Naive thymus-derived CD4-positive, alpha-beta T cell (primary cell): ENCODE data around the gene OR5AU1. TPM values are rescaled to one million over a fixed set of nuclear protein-coding genes. Genes with fewer than 3 reads are reported as not detected.
A peak's percentile ranks its signal among the peaks of the same experiment; 100 is the strongest.

ENCODE experiments used
- ATAC-seq: fragments of 150-1000 bp; cut with Tn5 transposase; 2 replicates; pipeline ENCODE4 v1.10.0; 2021; ENCODE audit warnings: mild to moderate bottlenecking, moderate library complexity
- CTCF ChIA-PET: fragments of 350-600 bp; sonication (Branson Sonifier 250); formaldehyde crosslinking; loops from one replicate; lab custom pipeline; 2021; ENCODE audit warnings: antibody characterized with exemption; lab: Charles Lee
- POLR2A ChIA-PET: fragments of 350-600 bp; sonication (Branson Sonifier 250); formaldehyde crosslinking; loops from one replicate; lab custom pipeline; 2021; ENCODE audit warnings: antibody characterized with exemption, inconsistent platforms; lab: Charles Lee
- DNase-seq, 9 donors: peaks; one replicate each; pipeline versions ENCODE4 v3.0.0 to v3.0.0-alpha.2; 2020 to 2022; ENCODE audit warnings: mixed read lengths in 1 of 9
- H3K27ac ChIP-seq: one replicate; pipeline ENCODE4 v1.7.0; 2013; ENCODE audit warnings: mild to moderate bottlenecking, low read depth, low read length, moderate library complexity
- H3K27me3 ChIP-seq, 2 donors: one replicate each; pipeline ENCODE4 v1.7.0; 2013; ENCODE audit warnings: low read length in 2 of 2, mild to moderate bottlenecking in 2 of 2, moderate library complexity in 2 of 2; ENCODE audit not compliant: control insufficient read depth in 2 of 2, insufficient read depth in 2 of 2
- H3K36me3 ChIP-seq, 3 experiments: 1 replicate in 2 of 3; 2 replicates in 1 of 3; pipeline ENCODE4 v1.7.0; 2013; ENCODE audit warnings: low read length in 3 of 3, mild to moderate bottlenecking in 3 of 3, moderate library complexity in 1 of 3; ENCODE audit not compliant: insufficient read depth in 3 of 3, control insufficient read depth in 2 of 3
- H3K4me1 ChIP-seq, 2 donors: one replicate each; pipeline ENCODE4 v1.7.0; 2013; ENCODE audit warnings: low read length in 2 of 2, mild to moderate bottlenecking in 2 of 2, moderate library complexity in 1 of 2; ENCODE audit not compliant: control insufficient read depth in 2 of 2, insufficient read depth in 2 of 2
- H3K4me3 ChIP-seq: 2 replicates; pipeline ENCODE4 v1.7.0; 2013; ENCODE audit warnings: mild to moderate bottlenecking, low read length
- H3K9me3 ChIP-seq, 3 experiments: 1 replicate in 2 of 3; 2 replicates in 1 of 3; pipeline ENCODE4 v1.7.0; 2013; ENCODE audit warnings: low read length in 3 of 3; ENCODE audit not compliant: control insufficient read depth in 2 of 3
- H3K27ac Mint-ChIP-seq, 9 donors: one replicate each; pipeline ENCODE4 v1.8.0; 2020 to 2022; ENCODE audit warnings: mixed read lengths in 9 of 9, mild to moderate bottlenecking in 8 of 9, moderate library complexity in 5 of 9, inconsistent platforms in 2 of 9
- H3K27me3 Mint-ChIP-seq, 5 donors: one replicate each; pipeline ENCODE4 v1.8.0; 2021 to 2022; ENCODE audit warnings: mixed read lengths in 5 of 5, mild to moderate bottlenecking in 1 of 5
- H3K36me3 Mint-ChIP-seq, 5 donors: one replicate each; pipeline ENCODE4 v1.8.0; 2020 to 2022; ENCODE audit warnings: mixed read lengths in 5 of 5, mild to moderate bottlenecking in 3 of 5, inconsistent platforms in 1 of 5
- H3K4me1 Mint-ChIP-seq, 7 donors: one replicate each; pipeline ENCODE4 v1.8.0; 2020 to 2022; ENCODE audit warnings: mixed read lengths in 7 of 7, mild to moderate bottlenecking in 3 of 7, inconsistent platforms in 1 of 7
- H3K4me3 Mint-ChIP-seq, 10 donors: one replicate each; pipeline ENCODE4 v1.8.0; 2020 to 2022; ENCODE audit warnings: mild to moderate bottlenecking in 10 of 10, mixed read lengths in 10 of 10, moderate library complexity in 6 of 10, inconsistent platforms in 2 of 10
- H3K9me3 Mint-ChIP-seq, 11 donors: one replicate each; pipeline ENCODE4 v1.8.0; 2020 to 2022; ENCODE audit warnings: mixed read lengths in 11 of 11, mild to moderate bottlenecking in 4 of 11, inconsistent platforms in 1 of 11, moderate library complexity in 1 of 11
- intact Hi-C, 2 donors: fragments of 100-400 bp; cut with micrococcal nuclease; formaldehyde crosslinking; loops; one replicate each; pipeline ENCODE4 v1.15.1; 2023
- polyA plus RNA-seq, 2 donors: library from polyadenylated mRNA; unstranded; fragments of 300-500 nt; fragmentation: Illumina TruSeq; gene quantifications; one replicate each; pipeline ENCODE4 v1.2.3, GENCODE V29; 2021
- total RNA-seq, 6 experiments: library from RNA in 5 of 6; stranded (reverse) in 5 of 6; gene quantifications; 1 replicate in 5 of 6; 2 replicates in 1 of 6; pipeline ENCODE4 v1.2.3 and lab custom pipeline; 2021 to 2026

OR5AU1 gene
- total and polyA plus RNA-seq, 7 experiments from 2014 or later, result not detected

- peak overlapping the region in 1 of 10 donors; percentile 74 for H3K4me3 Mint-ChIP-seq
- H3K27me3 Mint-ChIP-seq, result no peaks in the 10 kb centered on the region
- ChIA-PET POLR2A (interaction anchor here (0.6 to 5.9 kb wide), 14 partner anchors 12 to 332 kb away, joined by 3 to 53 read pairs (median 3); no protein-coding TSS in a partner anchor), CTCF (interaction anchor here (0.7 to 8.6 kb wide), 11 partner anchors 8 to 1703 kb away, joined by 3 to 158 read pairs (median 11); partner anchors contain the start of genes ARHGEF40, RNASE7 and SLC39A2)
- Histone ChIP-seq H3K27ac (peak overlapping the region; percentile 96), H3K4me3 (no peak overlapping the region), H3K9me3 (no peaks in the 10 kb centered on the region), H3K36me3 (no peaks in the 10 kb centered on the region), H3K27me3 (peaks cover 0 to 4% of the 10 kb centered on the region in 2 donors), H3K4me1 (peaks cover 3 to 8% of the 10 kb centered on the region in 2 donors)
- no peaks in the 10 kb centered on the region for H3K9me3 Mint-ChIP-seq
- ATAC-seq (no peak), DNase-seq (no peak)
- peak overlapping the region in 5 of 9 donors; percentile 82 to 97 (median 83) for H3K27ac Mint-ChIP-seq
- H3K36me3 Mint-ChIP-seq, result peaks cover 0 to 1% (median 0%) of the 10 kb centered on the region in 5 donors
- intact Hi-C loops, result no loop called here
- peaks cover 14 to 34% (median 18%) of the 10 kb centered on the region in 7 donors for H3K4me1 Mint-ChIP-seq
These were observed 50.8 kb downstream of the OR5AU1 start for GRCh38 chr14:21105095-21105494.

Other genes starting within 250 kb of the OR5AU1 start
- gene RNASE2, start 200.6 kb downstream of the OR5AU1 start, total RNA-seq, result 10 to 100 TPM in 1 of 5 experiments, 1 to 10 TPM in 1, not detected in 3; 2.5 to 22.4 TPM
- under 1 TPM in 1 of 2 donors, not detected in 1; 0.30 TPM for gene RNASE2, start 200.6 kb downstream of the OR5AU1 start, polyA plus RNA-seq
- 100 to 1,000 TPM in 2 of 5 experiments, 10 to 100 TPM in 3; 75.4 to 129 (median 96.7) TPM for gene METTL17, start 166.1 kb downstream of the OR5AU1 start, total RNA-seq
- gene METTL17, start 166.1 kb downstream of the OR5AU1 start, polyA plus RNA-seq, result 10 to 100 TPM; 41.7 to 47.6 TPM
- under 1 TPM in 2 of 5 experiments, not detected in 3; 0.36 to 0.81 TPM for gene SLC39A2, start 156.8 kb downstream of the OR5AU1 start, total RNA-seq
- gene SLC39A2, start 156.8 kb downstream of the OR5AU1 start, polyA plus RNA-seq, result not detected
- 10 to 100 TPM in 4 of 5 experiments, 1 to 10 TPM in 1; 5.9 to 39.9 (median 35.2) TPM for gene NDRG2, start 131.0 kb downstream of the OR5AU1 start, total RNA-seq
- gene NDRG2, start 131.0 kb downstream of the OR5AU1 start, polyA plus RNA-seq, result 10 to 100 TPM; 29.2 to 35.1 TPM
- gene TPPP2, start 125.8 kb downstream of the OR5AU1 start, total RNA-seq, result not detected
- gene TPPP2, start 125.8 kb downstream of the OR5AU1 start, polyA plus RNA-seq, result not detected
- gene RNASE13, start 121.3 kb downstream of the OR5AU1 start, total RNA-seq, result not detected
- gene RNASE13, start 121.3 kb downstream of the OR5AU1 start, polyA plus RNA-seq, result not detected
- gene RNASE7, start 113.7 kb downstream of the OR5AU1 start, total RNA-seq, result not detected
- gene RNASE7, start 113.7 kb downstream of the OR5AU1 start, polyA plus RNA-seq, result not detected
- gene RNASE8, start 98.2 kb downstream of the OR5AU1 start, total RNA-seq, result not detected
- not detected for gene RNASE8, start 98.2 kb downstream of the OR5AU1 start, polyA plus RNA-seq
- gene ARHGEF40, start 85.8 kb downstream of the OR5AU1 start, total RNA-seq, result 10 to 100 TPM in 1 of 5 experiments, 1 to 10 TPM in 1, under 1 TPM in 2, not detected in 1; 0.65 to 40.5 (median 5.4) TPM
- under 1 TPM in 1 of 2 donors, not detected in 1; 0.11 TPM for gene ARHGEF40, start 85.8 kb downstream of the OR5AU1 start, polyA plus RNA-seq
- gene ZNF219, start 57.4 kb downstream of the OR5AU1 start, total RNA-seq, result 10 to 100 TPM in 2 of 5 experiments, 1 to 10 TPM in 3; 5.7 to 22.1 (median 9.1) TPM
- gene ZNF219, start 57.4 kb downstream of the OR5AU1 start, polyA plus RNA-seq, result 1 to 10 TPM; 2.3 to 2.8 TPM
- under 1 TPM in 3 of 5 experiments, not detected in 2; 0.56 to 0.73 (median 0.70) TPM for gene TMEM253, start 55.0 kb downstream of the OR5AU1 start, total RNA-seq
- gene TMEM253, start 55.0 kb downstream of the OR5AU1 start, polyA plus RNA-seq, result not detected
- gene HNRNPC, start 113.4 kb upstream of the OR5AU1 start, total RNA-seq, result 100 to 1,000 TPM; 469 to 687 (median 532) TPM
- gene HNRNPC, start 113.4 kb upstream of the OR5AU1 start, polyA plus RNA-seq, result 100 to 1,000 TPM; 842 to 895 TPM
- gene RPGRIP1, start 124.0 kb upstream of the OR5AU1 start, total RNA-seq, result 1 to 10 TPM in 1 of 5 experiments, under 1 TPM in 1, not detected in 3; 0.24 to 1.5 TPM
- gene RPGRIP1, start 124.0 kb upstream of the OR5AU1 start, polyA plus RNA-seq, result not detected
- 100 to 1,000 TPM in 1 of 5 experiments, 10 to 100 TPM in 4; 46.1 to 104 (median 78.6) TPM for gene SUPT16H, start 228.0 kb upstream of the OR5AU1 start, total RNA-seq
- 10 to 100 TPM; 78.2 to 80.9 TPM for gene SUPT16H, start 228.0 kb upstream of the OR5AU1 start, polyA plus RNA-seq